GM12878 (cell line): ENCODE data around the gene GUCY1B1. TPM values are rescaled to one million over a fixed set of nuclear protein-coding genes. Genes with fewer than 3 reads are reported as not detected.

Experiments used
- ATF3 ChIP-seq: IDR thresholded peaks from 2 replicates; pipeline ENCODE4 v1.6.1; 2011; ENCODE audit warnings: low read depth, mild to moderate bottlenecking, low read length, moderate library complexity, borderline replicate concordance; ENCODE audit errors: extremely low read depth
- CUX1 ChIP-seq: IDR thresholded peaks from 2 replicates; pipeline ENCODE4 v1.6.1; 2012; ENCODE audit warnings: improper control_type of control experiment, low read depth, low read length; ENCODE audit not compliant: insufficient replicate concordance
- FOXK2 ChIP-seq: fragments of 450-650 bp; IDR thresholded peaks from 2 replicates; pipeline ENCODE4 v1.6.1; 2017; ENCODE audit warnings: mild to moderate bottlenecking, moderate library complexity
- FOXM1 ChIP-seq: IDR thresholded peaks from 2 replicates; pipeline ENCODE4 v1.6.1; 2012; ENCODE audit warnings: low read depth, mild to moderate bottlenecking, inconsistent platforms, low read length, moderate library complexity
- polyA plus RNA-seq, 11 experiments: library from polyadenylated mRNA; depleted of rRNA in 4 of 11; unstranded in 6 of 11; stranded (reverse) in 5 of 11; fragments of >200 nt; fragmentation: Nextera tagmentation in 4 of 11; fragmentation: Illumina TruSeq in 1 of 11; extraction: Ambion mirVana in 4 of 11; extraction: Trizol in 1 of 11; gene quantifications; 1 replicate in 1 of 11; 2 replicates in 10 of 11; pipeline versions ENCODE4 v1.2.1 to v1.2.3, GENCODE V29; 2011 to 2016; ENCODE audit warnings: inconsistent platforms in 2 of 11, missing spikeins in 2 of 11, low read depth in 1 of 11
- total RNA-seq, 4 experiments: library from RNA; depleted of rRNA in 3 of 4; stranded (reverse); fragments of >200 nt in 3 of 4; fragmentation: Illumina TruSeq in 1 of 4; extraction: Trizol in 1 of 4; gene quantifications; 2 replicates each; pipeline versions ENCODE4 v1.2.1 to v1.2.3, GENCODE V29; 2013 to 2021
- TF ChIP-seq, protein P1 (sequence below): IDR thresholded peaks from 2 replicates; pipeline ENCODE4 v1.6.1; 2011; ENCODE audit warnings: borderline replicate concordance, low read depth, mild to moderate bottlenecking, moderate library complexity, low read length; ENCODE audit not compliant: insufficient read depth, poor library complexity, severe bottlenecking
- TF ChIP-seq, protein P2 (sequence below): fragments of 450-650 bp; IDR thresholded peaks from 2 replicates; pipeline ENCODE4 v1.6.1; 2016; ENCODE audit warnings: mild to moderate bottlenecking
- TF ChIP-seq, protein P3 (sequence below), 3 experiments: IDR thresholded peaks in 2 of 3; conservative IDR thresholded peaks in 1 of 3; 2 replicates each; pipeline ENCODE4 v1.5.1; 2011; ENCODE audit warnings: low read depth in 3 of 3, low read length in 3 of 3, mild to moderate bottlenecking in 3 of 3, control low read depth in 2 of 3, moderate library complexity in 2 of 3, inconsistent platforms in 1 of 3, mixed read lengths in 1 of 3; ENCODE audit not compliant: control insufficient read depth in 2 of 3, insufficient read depth in 1 of 3; ENCODE audit errors: extremely low read depth in 1 of 3

Gene GUCY1B1
- total and polyA plus RNA-seq, 10 of the 15 experiments (the other 5 are each of a cell fraction or from before 2014, with no cell fraction given), result 0.60 to 38.5 (median 1.4) TPM

DNA sequence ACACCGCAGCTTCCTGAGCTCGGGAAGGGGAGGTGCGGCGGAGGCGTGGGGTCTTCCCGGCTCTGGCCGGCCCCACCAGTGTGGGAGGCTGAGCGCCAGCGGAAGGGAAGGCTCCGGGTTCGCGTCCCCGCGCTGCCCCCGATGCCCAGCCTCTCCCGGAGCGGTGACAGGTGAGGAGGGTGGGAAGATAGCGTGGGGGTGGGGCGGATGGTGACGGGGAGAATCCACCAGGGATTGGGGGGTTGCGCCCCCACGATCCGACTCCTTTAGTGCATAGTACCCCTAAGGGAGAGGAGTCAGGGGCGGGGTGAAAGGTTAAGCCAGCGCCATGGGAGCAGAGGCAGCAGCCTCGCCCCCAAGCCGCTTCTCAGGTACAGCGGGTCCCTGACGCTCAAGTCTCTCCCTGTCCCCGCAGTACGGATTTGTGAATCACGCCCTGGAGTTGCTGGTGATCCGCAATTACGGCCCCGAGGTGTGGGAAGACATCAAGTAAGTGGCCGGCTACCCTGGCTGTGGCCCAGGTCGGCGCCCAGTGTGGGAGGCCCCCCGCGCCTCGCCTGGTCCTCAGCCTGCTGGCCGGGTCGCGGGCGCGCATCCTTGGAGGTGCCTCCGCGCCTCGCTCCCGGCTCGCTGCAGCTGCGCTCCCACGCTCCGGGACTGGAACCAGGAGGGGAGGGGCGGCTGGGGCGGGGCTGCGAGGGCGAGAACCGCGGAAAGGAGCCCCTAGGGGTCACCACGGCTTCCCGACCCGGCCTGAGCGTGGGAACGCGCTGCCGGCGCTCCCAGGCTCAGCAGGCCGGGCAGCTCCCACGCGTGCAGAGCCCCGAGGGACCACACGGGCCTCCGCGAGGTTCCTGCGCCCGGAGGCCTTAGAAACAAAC lies 791 bp downstream of the GUCY1B1 start (continued):
- TF ChIP-seq, protein P1, sequence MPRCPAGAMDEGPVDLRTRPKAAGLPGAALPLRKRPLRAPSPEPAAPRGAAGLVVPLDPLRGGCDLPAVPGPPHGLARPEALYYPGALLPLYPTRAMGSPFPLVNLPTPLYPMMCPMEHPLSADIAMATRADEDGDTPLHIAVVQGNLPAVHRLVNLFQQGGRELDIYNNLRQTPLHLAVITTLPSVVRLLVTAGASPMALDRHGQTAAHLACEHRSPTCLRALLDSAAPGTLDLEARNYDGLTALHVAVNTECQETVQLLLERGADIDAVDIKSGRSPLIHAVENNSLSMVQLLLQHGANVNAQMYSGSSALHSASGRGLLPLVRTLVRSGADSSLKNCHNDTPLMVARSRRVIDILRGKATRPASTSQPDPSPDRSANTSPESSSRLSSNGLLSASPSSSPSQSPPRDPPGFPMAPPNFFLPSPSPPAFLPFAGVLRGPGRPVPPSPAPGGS, result peak; percentile 85
- TF ChIP-seq, protein P2, sequence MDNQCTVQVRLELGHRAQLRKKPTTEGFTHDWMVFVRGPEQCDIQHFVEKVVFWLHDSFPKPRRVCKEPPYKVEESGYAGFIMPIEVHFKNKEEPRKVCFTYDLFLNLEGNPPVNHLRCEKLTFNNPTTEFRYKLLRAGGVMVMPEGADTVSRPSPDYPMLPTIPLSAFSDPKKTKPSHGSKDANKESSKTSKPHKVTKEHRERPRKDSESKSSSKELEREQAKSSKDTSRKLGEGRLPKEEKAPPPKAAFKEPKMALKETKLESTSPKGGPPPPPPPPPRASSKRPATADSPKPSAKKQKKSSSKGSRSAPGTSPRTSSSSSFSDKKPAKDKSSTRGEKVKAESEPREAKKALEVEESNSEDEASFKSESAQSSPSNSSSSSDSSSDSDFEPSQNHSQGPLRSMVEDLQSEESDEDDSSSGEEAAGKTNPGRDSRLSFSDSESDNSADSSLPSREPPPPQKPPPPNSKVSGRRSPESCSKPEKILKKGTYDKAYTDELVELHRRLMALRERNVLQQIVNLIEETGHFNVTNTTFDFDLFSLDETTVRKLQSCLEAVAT, result no peak
- peak; percentile 95 for TF ChIP-seq CUX1
- TF ChIP-seq, protein P3, sequence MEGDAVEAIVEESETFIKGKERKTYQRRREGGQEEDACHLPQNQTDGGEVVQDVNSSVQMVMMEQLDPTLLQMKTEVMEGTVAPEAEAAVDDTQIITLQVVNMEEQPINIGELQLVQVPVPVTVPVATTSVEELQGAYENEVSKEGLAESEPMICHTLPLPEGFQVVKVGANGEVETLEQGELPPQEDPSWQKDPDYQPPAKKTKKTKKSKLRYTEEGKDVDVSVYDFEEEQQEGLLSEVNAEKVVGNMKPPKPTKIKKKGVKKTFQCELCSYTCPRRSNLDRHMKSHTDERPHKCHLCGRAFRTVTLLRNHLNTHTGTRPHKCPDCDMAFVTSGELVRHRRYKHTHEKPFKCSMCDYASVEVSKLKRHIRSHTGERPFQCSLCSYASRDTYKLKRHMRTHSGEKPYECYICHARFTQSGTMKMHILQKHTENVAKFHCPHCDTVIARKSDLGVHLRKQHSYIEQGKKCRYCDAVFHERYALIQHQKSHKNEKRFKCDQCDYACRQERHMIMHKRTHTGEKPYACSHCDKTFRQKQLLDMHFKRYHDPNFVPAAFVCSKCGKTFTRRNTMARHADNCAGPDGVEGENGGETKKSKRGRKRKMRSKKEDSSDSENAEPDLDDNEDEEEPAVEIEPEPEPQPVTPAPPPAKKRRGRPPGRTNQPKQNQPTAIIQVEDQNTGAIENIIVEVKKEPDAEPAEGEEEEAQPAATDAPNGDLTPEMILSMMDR (IDR thresholded peaks at IDR 0.05 in 2 of 3, conservative IDR thresholded peaks at IDR 0.05 in 1 of 3; ENCODE audit: control insufficient read depth in 2 of 3, extremely low read depth in 1 of 3, insufficient read depth in 1 of 3, low read depth in 3 of 3, low read length in 3 of 3), result 0 out of 6 replicates have a peak, but pooled peaks of 1 of the 3 experiments have one; percentile 1
- TF ChIP-seq ATF3, result no peak
- TF ChIP-seq FOXM1, result no peak
- TF ChIP-seq FOXK2, result no peak
